ENCODE data around the gene FOXO4.

The FOXO4 gene

DNA sequence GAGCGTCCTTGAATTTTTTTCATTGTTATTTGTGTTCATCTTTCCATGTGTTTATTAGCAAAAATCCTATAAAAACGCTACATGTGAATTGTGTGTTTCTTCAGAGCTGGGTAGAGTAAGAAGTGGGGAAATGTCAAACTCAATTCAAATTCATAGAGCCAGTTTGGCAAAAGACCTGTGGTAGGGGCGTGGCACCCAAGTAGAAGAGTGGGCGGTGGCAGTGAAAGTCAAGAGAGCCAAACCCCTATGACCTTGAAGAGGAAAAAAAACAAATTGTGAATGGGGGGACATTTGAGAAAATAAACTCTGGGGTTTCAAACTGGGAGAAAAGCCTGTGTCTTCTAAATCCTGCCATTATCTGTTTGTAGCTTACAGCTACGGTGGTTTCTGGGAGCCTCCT lies 4.4 kb upstream of the FOXO4 start:
- no peaks in the 10 kb centered on the region for H3K36me3 Mint-ChIP-seq
- H3K9me3 Mint-ChIP-seq: no peaks in the 10 kb centered on the region
- H3K4me3 Mint-ChIP-seq: no peak overlapping the region
- H3K4me1 Mint-ChIP-seq: peaks cover 8% of the 10 kb centered on the region
- H3K27ac Mint-ChIP-seq: no peak overlapping the region
- H3K27me3 Mint-ChIP-seq: no peaks in the 10 kb centered on the region

DNA sequence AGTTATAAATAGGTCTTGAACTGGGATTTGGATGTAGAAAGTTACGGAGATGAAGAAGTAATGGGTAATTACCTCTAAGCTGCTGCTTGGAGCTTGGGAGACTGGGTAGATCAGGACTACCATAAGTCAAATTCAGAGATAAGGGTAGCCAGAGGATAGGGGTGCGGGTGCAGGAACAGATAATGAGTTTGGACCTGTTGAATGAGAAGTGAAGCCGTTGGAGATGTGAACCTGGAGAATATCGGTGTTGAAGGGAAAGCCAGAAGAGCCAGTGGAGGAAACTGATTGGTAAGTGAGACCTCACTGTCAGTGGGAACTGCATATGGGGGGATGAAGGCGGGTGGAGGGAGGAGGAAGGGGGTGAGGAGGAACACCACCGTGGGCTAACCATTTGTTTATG lies 618 bp upstream of the FOXO4 start:
- H3K4me3 Mint-ChIP-seq: peak overlapping the region; percentile 93
- peak overlapping the region; percentile 36 for H3K27ac Mint-ChIP-seq
- no peaks in the 10 kb centered on the region for H3K27me3 Mint-ChIP-seq
- H3K36me3 Mint-ChIP-seq: no peaks in the 10 kb centered on the region
- no peaks in the 10 kb centered on the region for H3K9me3 Mint-ChIP-seq
- H3K4me1 Mint-ChIP-seq: peaks cover 32% of the 10 kb centered on the region

DNA sequence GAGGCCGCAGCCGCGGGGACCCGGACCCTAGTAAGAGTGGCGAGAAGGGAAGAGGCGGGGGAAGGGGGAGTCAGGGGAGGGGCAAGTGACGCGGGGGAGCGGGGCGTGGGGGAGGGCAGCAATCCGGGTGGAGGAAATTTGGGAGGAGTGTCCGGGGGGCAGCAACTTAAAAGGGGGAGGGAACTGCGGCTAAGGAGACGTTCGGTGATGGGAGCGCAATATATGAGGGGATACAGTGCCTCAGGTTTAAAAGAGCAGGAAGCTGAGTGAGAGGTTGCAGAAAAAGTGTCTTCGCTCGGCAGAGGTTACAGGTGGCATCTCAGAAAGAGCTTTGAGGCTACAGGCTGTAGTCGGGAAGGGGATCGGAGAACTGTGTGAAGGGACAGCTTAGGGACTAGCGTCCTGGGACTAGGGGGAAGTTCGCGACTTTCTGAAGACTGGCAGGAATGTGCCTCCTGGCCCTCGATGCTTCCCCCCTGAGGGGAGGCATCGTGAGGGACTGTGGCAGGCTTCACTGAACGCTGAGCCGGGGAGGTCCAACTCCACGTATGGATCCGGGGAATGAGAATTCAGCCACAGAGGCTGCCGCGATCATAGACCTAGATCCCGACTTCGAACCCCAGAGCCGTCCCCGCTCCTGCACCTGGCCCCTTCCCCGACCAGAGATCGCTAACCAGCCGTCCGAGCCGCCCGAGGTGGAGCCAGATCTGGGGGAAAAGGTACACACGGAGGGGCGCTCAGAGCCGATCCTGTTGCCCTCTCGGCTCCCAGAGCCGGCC lies 519 bp downstream of the FOXO4 start:
- H3K27ac Mint-ChIP-seq: peak overlapping the region; percentile 74
- H3K4me1 Mint-ChIP-seq: peaks cover 40% of the 10 kb centered on the region
- no peaks in the 10 kb centered on the region for H3K27me3 Mint-ChIP-seq
- H3K9me3 Mint-ChIP-seq: no peaks in the 10 kb centered on the region
- peak overlapping the region; percentile 93 for H3K4me3 Mint-ChIP-seq
- no peaks in the 10 kb centered on the region for H3K36me3 Mint-ChIP-seq

DNA sequence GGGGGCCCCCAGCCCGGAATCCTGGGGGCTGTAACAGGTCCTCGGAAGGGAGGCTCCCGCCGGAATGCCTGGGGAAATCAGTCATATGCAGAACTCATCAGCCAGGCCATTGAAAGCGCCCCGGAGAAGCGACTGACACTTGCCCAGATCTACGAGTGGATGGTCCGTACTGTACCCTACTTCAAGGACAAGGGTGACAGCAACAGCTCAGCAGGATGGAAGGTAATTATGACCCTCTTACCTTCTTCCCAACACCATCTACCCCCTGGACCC lies 1.0 kb downstream of the FOXO4 start:
- Mint-ChIP-seq H3K4me3 (peak overlapping the region; percentile 93), H3K27me3 (no peaks in the 10 kb centered on the region), H3K4me1 (peaks cover 46% of the 10 kb centered on the region), H3K36me3 (no peaks in the 10 kb centered on the region), H3K9me3 (no peaks in the 10 kb centered on the region), H3K27ac (no peak overlapping the region)

DNA sequence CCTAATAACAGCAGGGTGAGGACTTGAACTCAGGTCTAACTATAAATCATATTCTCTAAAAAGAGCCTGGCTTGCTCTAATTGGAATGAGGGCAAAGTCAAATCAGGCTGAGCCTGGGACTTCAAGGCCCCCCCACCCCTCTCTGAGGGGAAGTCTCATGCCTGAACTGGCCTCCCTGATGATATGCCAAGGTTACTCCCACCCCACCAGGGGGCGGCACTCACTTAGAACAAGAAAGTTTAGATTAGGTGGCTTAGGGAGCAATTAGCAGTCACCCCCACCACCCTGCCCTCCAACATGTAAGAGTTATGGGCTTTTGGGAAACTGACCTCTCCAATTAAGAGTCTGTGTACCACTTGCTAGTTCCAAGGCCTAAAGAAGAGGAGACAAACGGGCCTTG lies 2.7 kb downstream of the FOXO4 start:
- Mint-ChIP-seq H3K27me3 (no peaks in the 10 kb centered on the region), H3K9me3 (no peaks in the 10 kb centered on the region), H3K4me1 (peaks cover 62% of the 10 kb centered on the region), H3K27ac (peak overlapping the region; percentile 65), H3K36me3 (no peaks in the 10 kb centered on the region), H3K4me3 (peak overlapping the region; percentile 36)

DNA sequence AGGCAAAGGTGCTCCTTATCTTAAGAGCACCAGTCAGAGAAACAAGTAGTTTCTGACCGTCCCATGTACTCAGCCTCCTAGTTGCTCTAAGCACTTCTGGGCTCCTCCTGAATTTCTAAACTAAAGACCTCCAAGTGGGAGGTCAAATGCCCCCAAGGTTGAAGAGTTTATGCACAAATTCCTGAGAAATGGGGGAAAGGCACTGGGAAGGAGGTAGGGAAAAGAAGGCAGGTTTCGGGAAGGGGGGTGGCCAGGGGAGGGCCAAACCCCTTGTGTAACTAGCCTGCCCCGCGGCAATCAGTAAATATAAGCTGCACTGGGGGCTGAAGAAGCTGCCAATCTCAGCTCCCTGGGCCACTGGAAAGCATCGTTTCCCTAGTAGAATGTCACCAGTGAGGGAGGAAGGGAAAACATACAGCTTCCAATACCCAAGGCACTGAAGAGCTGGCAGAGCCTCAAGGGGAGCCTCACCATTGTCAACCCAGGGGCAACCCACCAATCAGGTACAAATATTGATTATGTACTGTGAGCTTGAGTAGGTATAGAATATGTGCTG lies 3.4 kb downstream of the FOXO4 start:
- no peaks in the 10 kb centered on the region for H3K9me3 Mint-ChIP-seq
- H3K4me3 Mint-ChIP-seq: no peak overlapping the region
- peaks cover 69% of the 10 kb centered on the region for H3K4me1 Mint-ChIP-seq
- no peak overlapping the region for H3K27ac Mint-ChIP-seq
- H3K36me3 Mint-ChIP-seq: no peaks in the 10 kb centered on the region
- no peaks in the 10 kb centered on the region for H3K27me3 Mint-ChIP-seq

- no peaks in the 10 kb centered on the region for H3K36me3 Mint-ChIP-seq
- H3K27ac Mint-ChIP-seq: no peak overlapping the region
- no peaks in the 10 kb centered on the region for H3K9me3 Mint-ChIP-seq
- H3K27me3 Mint-ChIP-seq: no peaks in the 10 kb centered on the region
- H3K4me3 Mint-ChIP-seq: no peak overlapping the region
- peaks cover 76% of the 10 kb centered on the region for H3K4me1 Mint-ChIP-seq
These were observed 4.1 kb downstream of the FOXO4 start for GRCh38 chrX:71099736-71100135.

- Mint-ChIP-seq H3K27me3 (no peaks in the 10 kb centered on the region), H3K27ac (no peak overlapping the region), H3K4me3 (peak overlapping the region; percentile 42), H3K36me3 (peaks cover 2% of the 10 kb centered on the region), H3K9me3 (no peaks in the 10 kb centered on the region), H3K4me1 (peaks cover 78% of the 10 kb centered on the region)
These were observed 5.2 kb downstream of the FOXO4 start for GRCh38 chrX:71100581-71101505.

GRCh38 chrX:71102292-71102691 lies 6.6 kb downstream of the FOXO4 start:
- Mint-ChIP-seq H3K27ac (peak overlapping the region; percentile 79), H3K4me1 (peaks cover 85% of the 10 kb centered on the region), H3K4me3 (no peak overlapping the region), H3K9me3 (no peaks in the 10 kb centered on the region), H3K36me3 (peaks cover 8% of the 10 kb centered on the region), H3K27me3 (no peaks in the 10 kb centered on the region)

GRCh38 chrX:71103110-71103983 lies 7.7 kb downstream of the FOXO4 start:
- no peaks in the 10 kb centered on the region for H3K27me3 Mint-ChIP-seq
- H3K36me3 Mint-ChIP-seq: peaks cover 10% of the 10 kb centered on the region
- peak overlapping the region; percentile 90 for H3K27ac Mint-ChIP-seq
- peaks cover 83% of the 10 kb centered on the region for H3K4me1 Mint-ChIP-seq
- H3K9me3 Mint-ChIP-seq: no peaks in the 10 kb centered on the region
- peak overlapping the region; percentile 79 for H3K4me3 Mint-ChIP-seq

DNA sequence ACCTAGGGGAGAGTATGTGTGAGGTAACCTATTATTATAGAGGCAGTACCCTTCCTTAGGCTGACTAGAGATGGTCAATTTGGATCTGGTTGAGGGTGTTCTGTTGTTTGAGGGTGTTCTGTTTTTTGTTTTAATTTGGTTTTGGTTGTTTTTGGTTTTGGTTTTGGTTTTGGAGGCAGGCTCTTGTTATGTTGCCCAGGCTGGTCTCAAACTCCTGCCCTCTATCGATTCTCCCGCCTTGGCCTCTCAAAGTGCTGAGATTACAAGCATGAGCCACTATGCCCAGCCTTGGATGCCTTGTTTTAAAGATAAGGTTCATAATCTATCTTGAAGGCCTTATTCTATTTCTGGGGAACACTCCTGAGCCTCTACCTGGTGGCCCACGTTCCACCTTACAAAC lies 10.0 kb downstream of the FOXO4 start:
- H3K27ac Mint-ChIP-seq: peak overlapping the region; percentile 96
- H3K36me3 Mint-ChIP-seq: peaks cover 23% of the 10 kb centered on the region
- no peaks in the 10 kb centered on the region for H3K9me3 Mint-ChIP-seq
- H3K4me3 Mint-ChIP-seq: peak overlapping the region; percentile 86
- H3K27me3 Mint-ChIP-seq: no peaks in the 10 kb centered on the region
- peaks cover 69% of the 10 kb centered on the region for H3K4me1 Mint-ChIP-seq

DNA sequence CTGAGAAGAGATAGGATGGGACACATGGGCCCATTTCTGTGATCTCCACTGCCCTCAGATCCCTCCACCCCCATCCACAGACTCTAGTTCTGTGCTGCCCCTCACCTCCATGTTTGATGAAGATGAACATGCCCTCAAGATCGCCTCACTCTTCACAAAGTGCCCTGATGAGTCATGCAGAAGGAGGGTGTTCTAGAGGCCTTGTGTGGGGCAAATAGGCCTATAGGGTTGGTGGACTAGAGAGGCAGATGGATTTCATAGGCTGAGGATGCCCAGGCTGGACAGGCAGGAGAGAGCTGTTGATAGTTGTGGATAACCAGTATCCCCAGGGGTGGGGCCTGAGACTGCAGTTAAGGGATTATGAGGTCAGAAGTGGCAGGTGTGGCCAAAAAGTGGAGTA lies 10.8 kb downstream of the FOXO4 start, which contains the start of gene CXorf65:
Gene CXorf65 (minus strand): TSS at position 314 of the 400 bp plus-strand sequence. CDS start 184 bp downstream, at position 130.
- H3K27me3 Mint-ChIP-seq: no peaks in the 10 kb centered on the region
- peaks cover 61% of the 10 kb centered on the region for H3K4me1 Mint-ChIP-seq
- H3K27ac Mint-ChIP-seq: peak within 1 kb of the TSS; percentile 96
- H3K9me3 Mint-ChIP-seq: no peaks in the 10 kb centered on the region
- peaks cover 26% of the 10 kb centered on the region for H3K36me3 Mint-ChIP-seq
- H3K4me3 Mint-ChIP-seq: peak within 1 kb of the TSS; percentile 100

GRCh38 chrX:71107245-71107644 lies 11.6 kb downstream of the FOXO4 start:
- H3K27me3 Mint-ChIP-seq: no peaks in the 10 kb centered on the region
- peak overlapping the region; percentile 62 for H3K27ac Mint-ChIP-seq
- H3K9me3 Mint-ChIP-seq: no peaks in the 10 kb centered on the region
- peaks cover 26% of the 10 kb centered on the region for H3K36me3 Mint-ChIP-seq
- H3K4me3 Mint-ChIP-seq: peak overlapping the region; percentile 100
- peaks cover 56% of the 10 kb centered on the region for H3K4me1 Mint-ChIP-seq

- H3K27ac Mint-ChIP-seq: peak overlapping the region; percentile 89
- no peaks in the 10 kb centered on the region for H3K9me3 Mint-ChIP-seq
- H3K27me3 Mint-ChIP-seq: no peaks in the 10 kb centered on the region
- peaks cover 56% of the 10 kb centered on the region for H3K4me1 Mint-ChIP-seq
- peak overlapping the region; percentile 100 for H3K4me3 Mint-ChIP-seq
- H3K36me3 Mint-ChIP-seq: peaks cover 26% of the 10 kb centered on the region
These were observed 12.2 kb downstream of the FOXO4 start for GRCh38 chrX:71107762-71108360.

DNA sequence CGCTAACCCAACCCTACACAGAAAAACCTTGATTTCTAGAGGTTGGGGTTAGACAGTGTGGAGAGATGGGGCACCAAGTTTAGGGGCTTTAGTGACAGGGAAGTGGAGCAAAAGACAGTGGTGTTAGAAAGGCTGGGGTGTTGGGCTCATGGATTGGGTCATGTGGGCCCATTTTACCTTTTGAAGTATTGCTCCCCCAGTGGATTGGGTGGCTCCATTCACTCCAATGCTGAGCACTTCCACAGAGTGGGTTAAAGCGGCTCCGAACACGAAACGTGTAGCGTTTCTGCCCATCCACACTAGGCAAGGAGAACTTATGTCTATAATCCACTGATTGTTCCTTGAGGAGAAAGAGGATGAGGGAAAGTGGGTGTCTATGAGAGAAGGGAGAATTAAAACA lies 13.4 kb downstream of the FOXO4 start:
- peaks cover 48% of the 10 kb centered on the region for H3K4me1 Mint-ChIP-seq
- H3K27me3 Mint-ChIP-seq: no peaks in the 10 kb centered on the region
- H3K9me3 Mint-ChIP-seq: no peaks in the 10 kb centered on the region
- peak overlapping the region; percentile 72 for H3K27ac Mint-ChIP-seq
- peak overlapping the region; percentile 100 for H3K4me3 Mint-ChIP-seq
- peaks cover 26% of the 10 kb centered on the region for H3K36me3 Mint-ChIP-seq

Data from activated naive CD4-positive, alpha-beta T cell treated with anti-CD3 and anti-CD28 coated beads, Interleukin-2, amount 50 U/mL, for 24 hours (primary cell).